SK-N-SH (cell line): Measurements from ENCODE around the gene GSTM4. TPM values are rescaled to one million over a fixed set of nuclear protein-coding genes. Genes with fewer than 3 reads are reported as not detected.

Experiments
- CTCF ChIA-PET: fragments of 300-600, 350-600 bp; formaldehyde crosslinking; extraction: SDS; loops from one replicate; lab custom pipeline; 2021; lab: Yijun Ruan, JAX
- POLR2A ChIA-PET: fragments of 350-600 bp; sonication (Branson Sonifier 250); formaldehyde crosslinking; extraction: SDS; loops from one replicate; lab custom pipeline; 2020; ENCODE audit warnings: antibody characterized with exemption, inconsistent platforms; lab: Yijun Ruan, JAX
- DNase-seq: peaks from one replicate; pipeline ENCODE4 v3.0.0; 2012
- H2AFZ ChIP-seq: fragments of 200-600 bp; sonication (generic); 2 replicates; pipeline ENCODE4 v1.8.1; 2016; ENCODE audit warnings: antibody characterized with exemption, mild to moderate bottlenecking, low read depth
- H3F3A ChIP-seq: fragments of 200-600 bp; sonication (generic); replicated peaks from 2 replicates; pipeline ENCODE3; 2016; ENCODE audit warnings: antibody characterized with exemption, mild to moderate bottlenecking; ENCODE audit not compliant: insufficient read depth
- H3K27ac ChIP-seq, 2 experiments: fragments of 200-500 bp in 1 of 2; fragments of 200-600 bp in 1 of 2; sonication (Bioruptor generic) in 1 of 2; sonication (generic), shearing (Covaris generic) in 1 of 2; 2 replicates each; pipeline versions ENCODE4 v1.5.1 to v1.6.1; 2014 to 2016; ENCODE audit warnings: low read depth in 2 of 2, inconsistent platforms in 1 of 2, low read length in 1 of 2, mild to moderate bottlenecking in 1 of 2, mixed read lengths in 1 of 2
- H3K27me3 ChIP-seq: fragments of 200-600 bp; sonication (generic), shearing (Covaris generic); 2 replicates; pipeline ENCODE4 v1.6.1; 2016; ENCODE audit warnings: mixed run types; ENCODE audit not compliant: insufficient read depth
- H3K36me3 ChIP-seq, 2 experiments: fragments of 200-500 bp in 1 of 2; fragments of 200-600 bp in 1 of 2; sonication (Bioruptor generic) in 1 of 2; sonication (generic) in 1 of 2; replicated peaks in 1 of 2; 2 replicates each; pipeline versions ENCODE3 to v1.5.1; 2014 to 2016; ENCODE audit warnings: low read length in 1 of 2, mild to moderate bottlenecking in 1 of 2; ENCODE audit not compliant: insufficient read depth in 2 of 2, control insufficient read depth in 1 of 2
- H3K4me1 ChIP-seq, 2 experiments: fragments of 200-500 bp in 1 of 2; fragments of 200-600 bp in 1 of 2; sonication (Bioruptor generic) in 1 of 2; sonication (generic), shearing (Covaris generic) in 1 of 2; 2 replicates each; pipeline versions ENCODE4 v1.5.1 to v1.6.1; 2014 to 2016; ENCODE audit warnings: low read depth in 1 of 2, low read length in 1 of 2, mixed run types in 1 of 2; ENCODE audit not compliant: insufficient read depth in 2 of 2, control insufficient read depth in 1 of 2
- H3K4me2 ChIP-seq: fragments of 200-600 bp; sonication (generic), shearing (Covaris generic); 2 replicates; pipeline ENCODE4 v1.6.1; 2017; ENCODE audit warnings: mixed run types
- H3K4me3 ChIP-seq, 2 experiments: fragments of 200-500 bp in 1 of 2; fragments of 200-600 bp in 1 of 2; sonication (Bioruptor generic) in 1 of 2; sonication (generic), shearing (Covaris generic) in 1 of 2; 2 replicates each; pipeline versions ENCODE4 v1.5.1 to v1.8.1; 2014 to 2016; ENCODE audit warnings: low read depth in 2 of 2, inconsistent platforms in 1 of 2, low read length in 1 of 2, mild to moderate bottlenecking in 1 of 2, mixed read lengths in 1 of 2, moderate library complexity in 1 of 2
- H3K79me2 ChIP-seq: fragments of 200-600 bp; sonication (generic); 2 replicates; pipeline ENCODE4 v1.8.1; 2017; ENCODE audit warnings: mild to moderate bottlenecking; ENCODE audit not compliant: insufficient read depth
- H3K9ac ChIP-seq: fragments of 200-600 bp; sonication (generic); 2 replicates; pipeline ENCODE4 v1.6.1; 2017; ENCODE audit warnings: mixed run types
- H3K9me2 ChIP-seq: fragments of 200-600 bp; sonication (generic); 2 replicates; pipeline ENCODE4 v1.6.1; 2017; ENCODE audit warnings: mixed run types
- H3K9me3 ChIP-seq: fragments of 200-600 bp; sonication (generic); 2 replicates; pipeline ENCODE4 v1.6.1; 2017; ENCODE audit warnings: mixed run types, mild to moderate bottlenecking, moderate library complexity
- H4K20me1 ChIP-seq: fragments of 200-600 bp; sonication (generic); 2 replicates; pipeline ENCODE4 v1.6.1; 2017; ENCODE audit warnings: mild to moderate bottlenecking, mixed run types; ENCODE audit not compliant: insufficient read depth
- CHD2 ChIP-seq: fragments of 150-350 bp; IDR thresholded peaks from 2 replicates; pipeline ENCODE4 v1.6.1; 2018; ENCODE audit warnings: low read length; ENCODE audit not compliant: partially characterized antibody
- CTCF ChIP-seq: fragments of 200-600 bp; sonication (generic); IDR thresholded peaks from 2 replicates; pipeline ENCODE4 v1.6.1; 2017; ENCODE audit warnings: antibody characterized with exemption, mild to moderate bottlenecking, moderate library complexity
- EP300 ChIP-seq, 2 experiments: IDR thresholded peaks; 2 replicates each; pipeline versions ENCODE4 v1.4.0 to v1.6.1; 2012; ENCODE audit warnings: borderline replicate concordance in 1 of 2, low read depth in 1 of 2, low read length in 1 of 2
- FOXM1 ChIP-seq: IDR thresholded peaks from 2 replicates; pipeline ENCODE4 v1.4.0; 2012; ENCODE audit warnings: low read depth, mild to moderate bottlenecking
- GATA2 ChIP-seq: sonication (generic); formaldehyde crosslinking; IDR thresholded peaks from 2 replicates; pipeline ENCODE4 v1.5.0; 2020; ENCODE audit warnings: mild to moderate bottlenecking, missing genetic modification reagents
- NRF1 ChIP-seq: IDR thresholded peaks from 2 replicates; pipeline ENCODE4 v1.6.1; 2012; ENCODE audit warnings: low read depth, mild to moderate bottlenecking, low read length
- RAD21 ChIP-seq: IDR thresholded peaks from 2 replicates; pipeline ENCODE4 v1.6.1; 2012; ENCODE audit warnings: mild to moderate bottlenecking, low read length
- RCOR1 ChIP-seq: fragments of 150-350 bp; IDR thresholded peaks from 2 replicates; pipeline ENCODE4 v1.6.1; 2017; ENCODE audit warnings: antibody characterized with exemption, low read length
- RFX5 ChIP-seq: IDR thresholded peaks from 2 replicates; pipeline ENCODE4 v1.6.1; 2012; ENCODE audit warnings: mild to moderate bottlenecking, improper control_type of control experiment, low read length
- SMC3 ChIP-seq: IDR thresholded peaks from 2 replicates; pipeline ENCODE4 v1.6.1; 2012; ENCODE audit warnings: low read depth, low read length, improper control_type of control experiment
- TAF1 ChIP-seq: IDR thresholded peaks from 2 replicates; pipeline ENCODE4 v1.6.1; 2012; ENCODE audit warnings: low read depth, mild to moderate bottlenecking, low read length, moderate library complexity, borderline replicate concordance
- WGBS: methylation state at CpG from one replicate; pipeline ENCODE4 v1.1.6; 2017; ENCODE audit warnings: low lambda C conversion rate; 5-methylcytosine and 5-hydroxymethylcytosine counted together
- polyA plus RNA-seq, 3 experiments: library from polyadenylated mRNA; depleted of rRNA; stranded (reverse); fragments of >200 nt; gene quantifications; 2 replicates each; pipeline ENCODE4 v1.2.3, GENCODE V29; 2012
- TF ChIP-seq, protein P1 (sequence below): IDR thresholded peaks from 2 replicates; pipeline ENCODE4 v1.4.0; 2012; ENCODE audit warnings: low read depth, borderline replicate concordance
- TF ChIP-seq, protein P2 (sequence below): IDR thresholded peaks from 2 replicates; pipeline ENCODE4; 2012

The GSTM4 gene
- polyA plus RNA-seq, 1 of the 3 experiments (the other 2 are of a cell fraction) = 34.2 TPM

DNA sequence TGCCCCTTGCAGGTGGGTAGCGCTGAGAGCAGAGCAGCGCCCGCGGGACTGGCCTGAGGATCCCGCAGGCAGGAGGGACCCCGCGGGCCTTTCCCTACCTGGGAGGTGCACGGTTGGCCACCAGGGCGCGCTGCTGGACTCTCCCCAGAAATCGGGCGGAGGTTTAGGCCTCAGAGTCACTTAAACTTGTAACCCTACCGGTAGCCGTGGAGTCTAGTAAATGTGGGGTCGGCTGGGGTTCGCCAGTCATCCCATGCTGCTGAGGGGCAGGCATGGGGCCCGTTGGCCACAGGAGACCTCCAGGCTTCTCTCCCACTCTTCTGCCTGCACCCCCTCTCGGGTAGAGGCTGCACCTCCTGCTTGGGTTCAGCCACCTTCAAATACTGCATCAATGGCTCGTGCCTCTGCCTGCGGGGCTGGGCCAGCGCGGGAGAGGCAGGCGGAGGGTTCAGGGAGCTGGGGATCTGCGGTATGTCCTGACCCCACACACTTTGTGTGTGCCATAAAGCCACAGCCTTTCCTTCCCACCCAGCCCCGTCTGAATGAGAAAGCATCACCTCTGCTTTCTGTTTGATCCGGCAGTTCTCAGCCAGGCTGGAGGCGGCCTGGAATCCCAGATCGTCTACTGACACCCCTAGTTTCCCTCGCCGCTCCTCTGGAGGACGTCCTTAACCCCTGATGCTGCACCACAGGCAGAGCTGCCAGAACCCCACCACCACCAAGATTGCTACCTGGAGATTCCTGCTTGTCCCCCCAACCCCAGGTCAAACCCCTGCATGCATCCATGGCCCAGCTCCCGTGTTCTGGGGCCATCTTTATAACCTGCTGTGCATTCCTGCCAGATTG is 12.3 kb upstream of the GSTM4 start:
- Histone ChIP-seq H3K4me2 (no peak overlapping the region), H3K9me2 (no peaks in the 10 kb centered on the region), H4K20me1 (no peaks in the 10 kb centered on the region), H3K36me3 (no peaks in the 10 kb centered on the region), H3F3A (peaks cover 4% of the 10 kb centered on the region), H3K9me3 (no peaks in the 10 kb centered on the region), H3K4me1 (peaks cover 0 to 41% of the 10 kb centered on the region in 2 experiments; a peak in 2 of 4 replicates), H2AFZ (no peak overlapping the region)
- peak; percentile 49 for DNase-seq
- CTCF ChIA-PET = interaction anchor here (1.0 to 11.4 kb wide), 7 partner anchors 16 to 341 kb away, joined by 3 to 297 read pairs (median 5); partner anchors contain the start of genes AHCYL1, GNAI3 and GPR61
- peak; percentile 44 for TF ChIP-seq SMC3
- TF ChIP-seq, protein P1, sequence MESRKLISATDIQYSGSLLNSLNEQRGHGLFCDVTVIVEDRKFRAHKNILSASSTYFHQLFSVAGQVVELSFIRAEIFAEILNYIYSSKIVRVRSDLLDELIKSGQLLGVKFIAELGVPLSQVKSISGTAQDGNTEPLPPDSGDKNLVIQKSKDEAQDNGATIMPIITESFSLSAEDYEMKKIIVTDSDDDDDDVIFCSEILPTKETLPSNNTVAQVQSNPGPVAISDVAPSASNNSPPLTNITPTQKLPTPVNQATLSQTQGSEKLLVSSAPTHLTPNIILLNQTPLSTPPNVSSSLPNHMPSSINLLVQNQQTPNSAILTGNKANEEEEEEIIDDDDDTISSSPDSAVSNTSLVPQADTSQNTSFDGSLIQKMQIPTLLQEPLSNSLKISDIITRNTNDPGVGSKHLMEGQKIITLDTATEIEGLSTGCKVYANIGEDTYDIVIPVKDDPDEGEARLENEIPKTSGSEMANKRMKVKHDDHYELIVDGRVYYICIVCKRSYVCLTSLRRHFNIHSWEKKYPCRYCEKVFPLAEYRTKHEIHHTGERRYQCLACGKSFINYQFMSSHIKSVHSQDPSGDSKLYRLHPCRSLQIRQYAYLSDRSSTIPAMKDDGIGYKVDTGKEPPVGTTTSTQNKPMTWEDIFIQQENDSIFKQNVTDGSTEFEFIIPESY = no peak
- TF ChIP-seq EP300 (IDR thresholded peaks at IDR 0.05; ENCODE audit: borderline replicate concordance in 1 of 2, low read depth in 1 of 2, low read length in 1 of 2) = no peak
- no peak for TF ChIP-seq TAF1
- no peak for TF ChIP-seq RCOR1
- TF ChIP-seq FOXM1 = no peak
- TF ChIP-seq CHD2 = no peak
- TF ChIP-seq CTCF = peak; percentile 70
- peak; percentile 43 for TF ChIP-seq RAD21
- TF ChIP-seq, protein P2, sequence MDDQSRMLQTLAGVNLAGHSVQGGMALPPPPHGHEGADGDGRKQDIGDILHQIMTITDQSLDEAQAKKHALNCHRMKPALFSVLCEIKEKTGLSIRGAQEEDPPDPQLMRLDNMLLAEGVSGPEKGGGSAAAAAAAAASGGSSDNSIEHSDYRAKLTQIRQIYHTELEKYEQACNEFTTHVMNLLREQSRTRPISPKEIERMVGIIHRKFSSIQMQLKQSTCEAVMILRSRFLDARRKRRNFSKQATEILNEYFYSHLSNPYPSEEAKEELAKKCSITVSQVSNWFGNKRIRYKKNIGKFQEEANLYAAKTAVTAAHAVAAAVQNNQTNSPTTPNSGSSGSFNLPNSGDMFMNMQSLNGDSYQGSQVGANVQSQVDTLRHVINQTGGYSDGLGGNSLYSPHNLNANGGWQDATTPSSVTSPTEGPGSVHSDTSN = no peak
- TF ChIP-seq RFX5 = no peak
- no peak for TF ChIP-seq GATA2 (CRISPR knock-in tag)
- no peak for TF ChIP-seq NRF1
- TF ChIP-seq, all 33 proteins: peak for 3
- no peaks in the 10 kb centered on the region for H3K79me2 ChIP-seq
- no peak overlapping the region for H3K4me3 ChIP-seq
- 83% methylated on average over 21 of the region's 32 CpGs for WGBS
- POLR2A ChIA-PET = interaction anchor here (1.2 kb wide), 1 partner anchor 8 kb away, joined by 3 read pairs; no protein-coding TSS in a partner anchor
- no peak overlapping the region for H3K9ac ChIP-seq
- H3K27me3 ChIP-seq = no peaks in the 10 kb centered on the region
- H3K27ac ChIP-seq = peak overlapping the region in 1 of 2 experiments; percentile 29; a peak in 1 of 4 replicates
